H1 (cell line): ENCODE results near the gene WWC1. TPM values are rescaled to one million over a fixed set of nuclear protein-coding genes. Genes with fewer than 3 reads are reported as not detected.

ENCODE experiments used
- CTCF ChIA-PET: fragments of 300-600 bp; sonication (Branson Sonifier 250); formaldehyde crosslinking; loops from one replicate; lab custom pipeline; 2021; ENCODE audit not compliant: partially characterized antibody; lab: Charles Lee
- POLR2A ChIA-PET: fragments of 300-600 bp; sonication (Branson Sonifier 250); formaldehyde crosslinking; loops from one replicate; lab custom pipeline; 2021; ENCODE audit warnings: inconsistent platforms; ENCODE audit not compliant: partially characterized antibody; lab: Charles Lee
- DNase-seq, 2 experiments: peaks; one replicate each; pipeline versions ENCODE4 v3.0.0 to v3.0.0-alpha.2; 2010 to 2022; ENCODE audit warnings: low spot score in 2 of 2, low read depth in 1 of 2, mixed read lengths in 1 of 2
- FAIRE-seq: peaks from 2 replicates; lab custom pipeline; 2011; peaks lifted over from hg19 to GRCh38; lab: Jason Lieb, UNC
- H2AFZ ChIP-seq: 2 replicates; pipeline ENCODE4 v1.8.1; 2012; ENCODE audit warnings: low read length, inconsistent platforms
- H2AK5ac ChIP-seq: 2 replicates; pipeline ENCODE4 v1.6.1; 2013; ENCODE audit warnings: low read depth, low read length
- H2BK120ac ChIP-seq: replicated peaks from 2 replicates; pipeline ENCODE3; 2013; ENCODE audit warnings: low read depth, low read length, inconsistent platforms
- H2BK12ac ChIP-seq: 2 replicates; pipeline ENCODE4 v1.6.1; 2013; ENCODE audit warnings: low read depth, low read length
- H2BK15ac ChIP-seq: 2 replicates; pipeline ENCODE4 v1.6.1; 2013; ENCODE audit warnings: low read length
- H2BK20ac ChIP-seq: 2 replicates; pipeline ENCODE4 v1.6.1; 2013; ENCODE audit warnings: low read length
- H2BK5ac ChIP-seq: 2 replicates; pipeline ENCODE4 v1.6.1; 2013; ENCODE audit warnings: low read depth, low read length
- H3K14ac ChIP-seq: 2 replicates; pipeline ENCODE4 v1.6.1; 2013; ENCODE audit warnings: inconsistent platforms; ENCODE audit not compliant: insufficient read length
- H3K18ac ChIP-seq: 2 replicates; pipeline ENCODE4 v1.6.1; 2013; ENCODE audit warnings: low read length; ENCODE audit errors: extremely low read depth
- H3K23ac ChIP-seq: 2 replicates; pipeline ENCODE4 v1.6.1; 2013; ENCODE audit warnings: inconsistent platforms; ENCODE audit not compliant: insufficient read length
- H3K23me2 ChIP-seq: 2 replicates; pipeline ENCODE4 v1.6.1; 2013; ENCODE audit warnings: low read depth, low read length
- H3K27ac ChIP-seq: 2 replicates; pipeline ENCODE4 v1.6.1; 2011; ENCODE audit warnings: low read depth, low read length, inconsistent platforms
- H3K27me3 ChIP-seq, 4 experiments: replicated peaks in 1 of 4; 1 replicate in 1 of 4; 2 replicates in 3 of 4; pipeline versions ENCODE4 v1.6.1 to v1.8.1; 2011 to 2013; ENCODE audit warnings: low read length in 3 of 4, mild to moderate bottlenecking in 3 of 4, inconsistent platforms in 2 of 4, mixed read lengths in 2 of 4, moderate library complexity in 1 of 4; ENCODE audit not compliant: control insufficient read depth in 3 of 4, insufficient read depth in 3 of 4; ENCODE audit errors: extremely low read depth in 1 of 4
- H3K36me3 ChIP-seq, 4 experiments: 2 replicates each; pipeline versions ENCODE4 v1.6.1 to v1.8.1; 2011 to 2013; ENCODE audit warnings: mild to moderate bottlenecking in 4 of 4, low read length in 3 of 4, moderate library complexity in 2 of 4, control low read depth in 1 of 4, inconsistent platforms in 1 of 4; ENCODE audit not compliant: insufficient read depth in 4 of 4, control insufficient read depth in 2 of 4
- H3K4ac ChIP-seq: replicated peaks from 2 replicates; pipeline ENCODE3; 2013; ENCODE audit warnings: low read length, low read depth, mixed read lengths, inconsistent platforms; ENCODE audit not compliant: insufficient read length
- H3K4me1 ChIP-seq, 4 experiments: replicated peaks in 1 of 4; 1 replicate in 1 of 4; 2 replicates in 3 of 4; pipeline versions ENCODE4 v1.6.1 to v1.8.1; 2011 to 2013; ENCODE audit warnings: low read length in 3 of 4, inconsistent platforms in 2 of 4, mixed read lengths in 1 of 4; ENCODE audit not compliant: insufficient read depth in 4 of 4, control insufficient read depth in 3 of 4
- H3K4me2 ChIP-seq, 2 experiments: 2 replicates each; pipeline versions ENCODE4 v1.6.1 to v1.8.1; 2011 to 2013; ENCODE audit warnings: low read depth in 2 of 2, low read length in 2 of 2, control low read depth in 1 of 2, inconsistent platforms in 1 of 2, mild to moderate bottlenecking in 1 of 2; ENCODE audit not compliant: insufficient read depth in 1 of 2
- H3K4me3 ChIP-seq, 4 experiments: fragments of 200-600, 300-600 bp in 1 of 4; sonication (generic), shearing (Covaris generic), sonication (Bioruptor Twin) in 1 of 4; 2 replicates each; pipeline versions ENCODE4 v1.5.1 to v1.8.1; 2011 to 2016; ENCODE audit warnings: low read length in 4 of 4, low read depth in 3 of 4, control low read depth in 2 of 4, inconsistent platforms in 2 of 4, mild to moderate bottlenecking in 2 of 4, mixed read lengths in 1 of 4, moderate library complexity in 1 of 4; ENCODE audit not compliant: insufficient read depth in 2 of 4; ENCODE audit errors: extremely low read depth in 1 of 4
- H3K56ac ChIP-seq: replicated peaks from 2 replicates; pipeline ENCODE3; 2013; ENCODE audit warnings: low read depth, mild to moderate bottlenecking, mixed read lengths, low read length, inconsistent platforms; ENCODE audit not compliant: insufficient read length
- H3K79me1 ChIP-seq: 2 replicates; pipeline ENCODE4 v1.6.1; 2013; ENCODE audit warnings: low read depth, low read length, control low read depth
- H3K79me2 ChIP-seq, 2 experiments: 2 replicates each; pipeline versions ENCODE4 v1.6.1 to v1.8.1; 2012 to 2013; ENCODE audit warnings: low read length in 2 of 2, mild to moderate bottlenecking in 2 of 2, inconsistent platforms in 1 of 2; ENCODE audit not compliant: insufficient read depth in 2 of 2, control insufficient read depth in 1 of 2
- H3K9ac ChIP-seq, 4 experiments: replicated peaks in 1 of 4; 1 replicate in 1 of 4; 2 replicates in 3 of 4; pipeline versions ENCODE4 v1.6.1 to v1.8.1; 2011 to 2013; ENCODE audit warnings: low read depth in 3 of 4, low read length in 3 of 4, control low read depth in 2 of 4, mild to moderate bottlenecking in 2 of 4, moderate library complexity in 2 of 4, inconsistent platforms in 1 of 4; ENCODE audit errors: extremely low read depth in 1 of 4
- H3K9me3 ChIP-seq, 2 experiments: 2 replicates each; pipeline versions ENCODE4 v1.6.1 to v1.8.1; 2012 to 2013; ENCODE audit warnings: mild to moderate bottlenecking in 2 of 2, moderate library complexity in 2 of 2, control low read depth in 1 of 2, inconsistent platforms in 1 of 2, low read depth in 1 of 2, low read length in 1 of 2, mixed read lengths in 1 of 2; ENCODE audit not compliant: insufficient read depth in 2 of 2
- H4K20me1 ChIP-seq, 2 experiments: replicated peaks in 1 of 2; 2 replicates each; pipeline versions ENCODE3 to v1.8.1; 2011 to 2013; ENCODE audit warnings: inconsistent platforms in 2 of 2, low read length in 2 of 2, mild to moderate bottlenecking in 1 of 2; ENCODE audit not compliant: insufficient read depth in 2 of 2, control insufficient read depth in 1 of 2
- H4K5ac ChIP-seq: 2 replicates; pipeline ENCODE4 v1.6.1; 2013; ENCODE audit warnings: low read length, low read depth, mixed read lengths, inconsistent platforms; ENCODE audit not compliant: insufficient read length
- H4K8ac ChIP-seq: 2 replicates; pipeline ENCODE4 v1.8.0; 2013; ENCODE audit warnings: mild to moderate bottlenecking, moderate library complexity, low read length, inconsistent platforms; ENCODE audit not compliant: insufficient read depth; ENCODE audit errors: extremely low read depth
- H4K91ac ChIP-seq: replicated peaks from 2 replicates; pipeline ENCODE3; 2013; ENCODE audit warnings: low read length, mixed read lengths, inconsistent platforms; ENCODE audit not compliant: insufficient read length
- BCL11A ChIP-seq, 2 experiments: IDR thresholded peaks; one replicate each; pipeline ENCODE4 v1.6.1; 2011; ENCODE audit warnings: low read depth in 2 of 2, low read length in 2 of 2, mild to moderate bottlenecking in 2 of 2
- KDM5A ChIP-seq: fragments of 200-600 bp; IDR thresholded peaks from 2 replicates; pipeline ENCODE4 v1.7.1; 2012; ENCODE audit warnings: mild to moderate bottlenecking, low read length, inconsistent platforms, mixed read lengths
- MAFK ChIP-seq: IDR thresholded peaks from 2 replicates; pipeline ENCODE4 v1.6.1; 2012; ENCODE audit warnings: low read depth, mild to moderate bottlenecking, improper control_type of control experiment, low read length
- PHF8 ChIP-seq: fragments of 200-600 bp; sonication (generic); conservative IDR thresholded peaks from 2 replicates; pipeline ENCODE4 v1.7.1; 2012; ENCODE audit warnings: low read depth, mild to moderate bottlenecking, inconsistent platforms, low read length, moderate library complexity
- WGBS, 2 experiments: shearing (Covaris generic) in 1 of 2; methylation state at CpG; one replicate each; pipeline versions ENCODE4 v1.1.6 to v1.1.7; 2013 to 2015; ENCODE audit warnings: low lambda C conversion rate in 2 of 2, mixed read lengths in 2 of 2, inconsistent platforms in 1 of 2, low coverage in 1 of 2, missing lambda C conversion rate in 1 of 2; ENCODE audit not compliant: insufficient replicate concordance in 2 of 2, insufficient coverage in 1 of 2, insufficient read length in 1 of 2; ENCODE audit errors: extremely low coverage in 1 of 2, missing lambda C conversion rate in 1 of 2; 5-methylcytosine and 5-hydroxymethylcytosine counted together
- polyA plus RNA-seq, 7 experiments: library from polyadenylated mRNA; depleted of rRNA in 3 of 7; stranded (reverse) in 5 of 7; unstranded in 2 of 7; fragments of >200 nt in 5 of 7; fragments of 200-250 nt in 2 of 7; gene quantifications; 1 replicate in 5 of 7; 2 replicates in 1 of 7; 4 replicates in 1 of 7; pipeline versions ENCODE4 v1.2.1 to v1.2.3, GENCODE V29; 2011 to 2013; ENCODE audit warnings: missing spikeins in 2 of 7, mixed read lengths in 2 of 7
- total RNA-seq: library from RNA; stranded (reverse); fragmentation: NEBNext Ultra II Directional; extraction: Animal tissue kit (Norgen Biotek cat#: 25700); gene quantifications from 2 replicates; pipeline ENCODE4 v1.2.1, GENCODE V29; 2021

Gene WWC1
- total and polyA plus RNA-seq, 2 of the 8 experiments (the other 6 are each of a cell fraction or from before 2014, with no cell fraction given), result 16.4 to 41.1 TPM

DNA sequence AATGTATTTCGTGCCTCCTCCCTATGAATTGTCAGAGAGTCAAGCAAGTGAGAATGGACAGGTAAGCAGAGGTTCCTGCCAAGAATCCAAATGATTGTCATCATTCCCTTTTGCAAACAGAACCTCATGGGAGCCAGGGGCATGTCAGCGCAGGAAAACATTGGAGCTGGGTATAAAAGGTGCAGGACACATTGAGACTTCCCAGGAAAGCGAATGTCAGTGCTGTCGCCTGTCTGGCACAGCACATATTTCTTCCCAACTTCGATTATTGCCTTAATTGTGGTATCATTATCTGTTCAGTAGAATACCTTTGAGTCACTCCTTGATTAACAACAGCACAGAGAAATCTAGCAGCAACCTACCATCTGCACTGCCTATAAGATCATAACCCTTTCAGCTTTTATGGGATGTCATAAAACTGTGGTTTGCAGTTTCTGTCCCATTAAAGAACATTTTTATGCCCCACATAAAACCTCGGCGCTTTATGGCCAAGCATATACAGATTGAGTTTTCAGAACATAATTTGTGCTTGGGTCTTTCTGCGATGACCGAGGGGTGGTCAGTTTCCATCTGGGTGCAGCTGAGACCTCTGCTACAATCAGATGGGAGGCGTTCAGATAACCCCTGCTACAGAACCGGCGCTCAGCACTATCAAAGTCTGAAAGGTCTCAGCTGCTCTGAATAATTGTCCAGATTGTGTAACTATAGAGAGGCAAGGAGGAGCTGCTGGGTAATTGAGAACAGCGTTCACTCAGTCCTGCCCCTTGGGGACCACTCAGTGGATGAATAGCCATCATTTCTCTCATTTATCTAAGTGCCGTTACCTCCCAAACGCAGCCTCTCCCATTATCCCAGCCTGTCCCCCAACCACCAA lies 30.9 kb upstream of the WWC1 start:
- Histone ChIP-seq H4K20me1 (no peaks in the 10 kb centered on the region), H2AK5ac (no peak overlapping the region), H3K4ac (no peak overlapping the region), H3K56ac (no peak overlapping the region), H3K23ac (no peak overlapping the region), H2BK15ac (no peak overlapping the region), H2BK20ac (no peak overlapping the region), H3K18ac (no peak overlapping the region), H3K27ac (no peak overlapping the region), H2BK12ac (no peak overlapping the region), H3K9me3 (no peaks in the 10 kb centered on the region), H4K5ac (no peak overlapping the region)
- CTCF ChIA-PET, result interaction anchor here (0.6 to 1.2 kb wide), 2 partner anchors 9 to 162 kb away, joined by 3 to 4 read pairs; no protein-coding TSS in a partner anchor
- TF ChIP-seq MAFK (no peak), PHF8 (no peak), KDM5A (no peak), BCL11A (IDR thresholded peaks at IDR 0.05; ENCODE audit: low read depth in 2 of 2, low read length in 2 of 2) (no peak)
- TF ChIP-seq, all 59 proteins: peak for 0
- POLR2A ChIA-PET, result no interaction called here
- Histone ChIP-seq H3K27me3 (no peaks in the 10 kb centered on the region), H3K4me2 (no peak overlapping the region), H3K4me3 (no peak overlapping the region), H3K4me1 (no peaks in the 10 kb centered on the region), H4K91ac (no peak overlapping the region), H3K9ac (no peak overlapping the region), H2BK120ac (no peak overlapping the region), H2BK5ac (no peak overlapping the region), H3K23me2 (no peaks in the 10 kb centered on the region), H4K8ac (no peak overlapping the region), H3K36me3 (no peaks in the 10 kb centered on the region), H2AFZ (no peak overlapping the region), H3K79me1 (no peaks in the 10 kb centered on the region), H3K14ac (no peak overlapping the region), H3K79me2 (no peaks in the 10 kb centered on the region)
- FAIRE-seq, result no peak
- DNase-seq, result no peak
- 93% methylated on average over 15 of the region's 15 CpGs; no CpG with 5 or more reads in 1 of the 2 experiments for WGBS, 2 experiments
